ENCODE results near the gene SCYGR7. TPM values are rescaled to one million over a fixed set of nuclear protein-coding genes. Genes with fewer than 3 reads are reported as not detected.

Gene SCYGR7
- total and polyA plus RNA-seq, 2 of the 13 experiments (the other 11 are each of a cell fraction or from before 2014, with no cell fraction given), result not detected

GRCh38 chr2:227766373-227766883, 38.3 kb downstream of the SCYGR7 start (continued):
- TF ChIP-seq PAXIP1 (CRISPR knock-in tag; conservative IDR thresholded peaks at IDR 0.05), result 0 out of 2 replicates have a peak, but pooled peaks have one; percentile 37
- no peak for TF ChIP-seq CCAR2 (optimal IDR thresholded peaks at IDR 0.05; ENCODE audit: low read depth, low read length)
- TF ChIP-seq MEF2D (CRISPR knock-in tag; IDR thresholded peaks at IDR 0.05), result no peak
- TF ChIP-seq ZNF317 (CRISPR knock-in tag; IDR thresholded peaks at IDR 0.05), result 0 out of 2 replicates have a peak, but pooled peaks have one; percentile 14
- TF ChIP-seq PAF1 (CRISPR knock-in tag; IDR thresholded peaks at IDR 0.05), result no peak
- no peak for TF ChIP-seq TCF7 (IDR thresholded peaks at IDR 0.05; ENCODE audit: low read depth)
- TF ChIP-seq ZNF513 (CRISPR knock-in tag; conservative IDR thresholded peaks at IDR 0.05), result no peak
- no peak for TF ChIP-seq ATF7 (IDR thresholded peaks at IDR 0.05)
- no peak for TF ChIP-seq ATF7 (CRISPR knock-in tag; IDR thresholded peaks at IDR 0.05)
- no peak for TF ChIP-seq ZC3H4 (CRISPR knock-in tag; IDR thresholded peaks at IDR 0.05; ENCODE audit: borderline replicate concordance)
- TF ChIP-seq ZSCAN29 (CRISPR knock-in tag; conservative IDR thresholded peaks at IDR 0.05), result 0 out of 2 replicates have a peak, but pooled peaks have one; percentile 27
- TF ChIP-seq BRF2 (CRISPR knock-in tag; IDR thresholded peaks at IDR 0.05), result no peak
- peak; percentile 77 for TF ChIP-seq JARID2 (CRISPR knock-in tag; IDR thresholded peaks at IDR 0.05; ENCODE audit: insufficient replicate concordance)
- no peak for TF ChIP-seq PRMT3 (CRISPR knock-in tag; IDR thresholded peaks at IDR 0.05; ENCODE audit: borderline replicate concordance, low read depth)
- 0 out of 2 replicates have a peak, but pooled peaks have one; percentile 42 for TF ChIP-seq DRAP1 (CRISPR knock-in tag; IDR thresholded peaks at IDR 0.05)
- TF ChIP-seq ZBTB7A (CRISPR knock-in tag; IDR thresholded peaks at IDR 0.05), result no peak
- TF ChIP-seq, protein P1, sequence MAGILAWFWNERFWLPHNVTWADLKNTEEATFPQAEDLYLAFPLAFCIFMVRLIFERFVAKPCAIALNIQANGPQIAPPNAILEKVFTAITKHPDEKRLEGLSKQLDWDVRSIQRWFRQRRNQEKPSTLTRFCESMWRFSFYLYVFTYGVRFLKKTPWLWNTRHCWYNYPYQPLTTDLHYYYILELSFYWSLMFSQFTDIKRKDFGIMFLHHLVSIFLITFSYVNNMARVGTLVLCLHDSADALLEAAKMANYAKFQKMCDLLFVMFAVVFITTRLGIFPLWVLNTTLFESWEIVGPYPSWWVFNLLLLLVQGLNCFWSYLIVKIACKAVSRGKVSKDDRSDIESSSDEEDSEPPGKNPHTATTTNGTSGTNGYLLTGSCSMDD (CRISPR knock-in tag; IDR thresholded peaks at IDR 0.05), result no peak
- TF ChIP-seq ARHGAP35 (CRISPR knock-in tag; IDR thresholded peaks at IDR 0.05; ENCODE audit: borderline replicate concordance), result no peak; the same call in 1 of the 2 replicates
- TF ChIP-seq SRF (IDR thresholded peaks at IDR 0.05; ENCODE audit: low read depth, low read length), result no peak
- TF ChIP-seq ZNF296 (CRISPR knock-in tag; conservative IDR thresholded peaks at IDR 0.05), result no peak
- no peak for TF ChIP-seq ZUFSP (CRISPR knock-in tag; IDR thresholded peaks at IDR 0.05; ENCODE audit: borderline replicate concordance)
